ENCODE results near the gene MYL5. TPM values are rescaled to one million over a fixed set of nuclear protein-coding genes. Genes with fewer than 3 reads are reported as not detected.

Gene MYL5
- total RNA-seq, 1 experiment from 2014 or later = 29.8 TPM

DNA sequence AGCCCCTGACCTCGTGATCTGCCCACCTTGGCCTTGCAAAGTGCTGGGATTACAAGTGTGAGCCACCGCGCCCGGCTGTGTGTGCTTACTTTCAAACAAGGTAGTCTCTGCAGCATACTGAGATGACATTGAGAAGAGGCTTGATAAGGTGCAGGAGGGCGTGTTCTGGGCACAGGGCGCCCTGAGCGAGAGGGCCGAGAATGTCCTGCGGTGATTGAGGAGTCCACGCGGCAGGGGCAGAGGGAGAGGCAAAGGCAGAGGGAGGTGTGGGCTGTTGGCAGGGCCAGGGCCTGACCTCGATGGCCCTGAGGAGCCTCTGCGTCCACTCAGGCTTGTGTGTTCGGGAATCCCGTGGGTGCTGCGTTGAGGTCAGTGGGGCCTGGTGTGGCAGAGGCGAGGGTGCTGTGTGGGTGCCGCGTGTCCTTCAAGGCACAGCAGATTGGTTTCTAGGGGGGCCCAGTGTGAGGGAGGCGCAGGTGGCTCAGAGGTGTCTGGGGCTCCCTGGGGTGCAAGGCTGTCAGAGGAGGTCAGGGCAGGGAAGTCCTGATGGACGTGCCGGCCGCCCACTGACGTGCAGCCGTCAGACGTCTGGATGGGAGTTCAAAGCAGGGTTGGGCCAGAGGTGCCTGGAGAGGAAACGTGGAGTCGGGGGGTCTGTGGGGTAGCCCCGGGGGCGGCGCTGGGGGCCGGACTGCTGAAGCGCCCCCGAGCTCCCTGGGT lies 43.4 kb downstream of the MYL5 start:
- Histone ChIP-seq H3F3A (ENCODE audit: insufficient read depth, low read depth) (no peaks in the 10 kb centered on the region), H3K27me3 (ENCODE audit: insufficient read depth, low read depth) (no peaks in the 10 kb centered on the region), H2AFZ (no peak overlapping the region), H3K79me2 (ENCODE audit: low read depth) (peaks cover 48% of the 10 kb centered on the region), H3K9me2 (ENCODE audit: insufficient read depth) (no peaks in the 10 kb centered on the region), H3K9me3 (ENCODE audit: insufficient read depth, low read depth) (no peaks in the 10 kb centered on the region), H4K20me1 (ENCODE audit: insufficient read depth) (peaks cover 34% of the 10 kb centered on the region), H3K27ac (no peak overlapping the region), H3K4me3 (no peak overlapping the region), H3K36me3 (ENCODE audit: low read depth) (no peaks in the 10 kb centered on the region), H3K4me1 (replicated peaks; ENCODE audit: insufficient read depth) (no peaks in the 10 kb centered on the region), H3K4me2 (no peak overlapping the region)
- no TSS peak for BruUV-seq (replicated peaks)
- no peak for DNase-seq
- no peak for TF ChIP-seq EZH2 (IDR thresholded peaks at IDR 0.05; ENCODE audit: low read depth)
- TF ChIP-seq, protein P1, sequence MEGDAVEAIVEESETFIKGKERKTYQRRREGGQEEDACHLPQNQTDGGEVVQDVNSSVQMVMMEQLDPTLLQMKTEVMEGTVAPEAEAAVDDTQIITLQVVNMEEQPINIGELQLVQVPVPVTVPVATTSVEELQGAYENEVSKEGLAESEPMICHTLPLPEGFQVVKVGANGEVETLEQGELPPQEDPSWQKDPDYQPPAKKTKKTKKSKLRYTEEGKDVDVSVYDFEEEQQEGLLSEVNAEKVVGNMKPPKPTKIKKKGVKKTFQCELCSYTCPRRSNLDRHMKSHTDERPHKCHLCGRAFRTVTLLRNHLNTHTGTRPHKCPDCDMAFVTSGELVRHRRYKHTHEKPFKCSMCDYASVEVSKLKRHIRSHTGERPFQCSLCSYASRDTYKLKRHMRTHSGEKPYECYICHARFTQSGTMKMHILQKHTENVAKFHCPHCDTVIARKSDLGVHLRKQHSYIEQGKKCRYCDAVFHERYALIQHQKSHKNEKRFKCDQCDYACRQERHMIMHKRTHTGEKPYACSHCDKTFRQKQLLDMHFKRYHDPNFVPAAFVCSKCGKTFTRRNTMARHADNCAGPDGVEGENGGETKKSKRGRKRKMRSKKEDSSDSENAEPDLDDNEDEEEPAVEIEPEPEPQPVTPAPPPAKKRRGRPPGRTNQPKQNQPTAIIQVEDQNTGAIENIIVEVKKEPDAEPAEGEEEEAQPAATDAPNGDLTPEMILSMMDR (conservative IDR thresholded peaks at IDR 0.05) = no peak
- CTCF ChIA-PET = no interaction called here
- POLR2A ChIA-PET (ENCODE audit: unreplicated experiment) = no interaction called here
- intact Hi-C loops (cut with micrococcal nuclease; ENCODE audit: unreplicated experiment) = no loop called here

- H3K4me1 ChIP-seq (replicated peaks; ENCODE audit: insufficient read depth) = no peaks in the 10 kb centered on the region
- intact Hi-C loops (cut with micrococcal nuclease; ENCODE audit: unreplicated experiment) = no loop called here
- H3K36me3 ChIP-seq (ENCODE audit: low read depth) = no peaks in the 10 kb centered on the region
- H3K9me3 ChIP-seq (ENCODE audit: insufficient read depth, low read depth) = no peaks in the 10 kb centered on the region
- no peaks in the 10 kb centered on the region for H3F3A ChIP-seq (ENCODE audit: insufficient read depth, low read depth)
- H4K20me1 ChIP-seq (ENCODE audit: insufficient read depth) = peaks cover 30% of the 10 kb centered on the region
- TF ChIP-seq EZH2 (IDR thresholded peaks at IDR 0.05; ENCODE audit: low read depth) = no peak
- TF ChIP-seq, protein P1 (conservative IDR thresholded peaks at IDR 0.05) = no peak
- DNase-seq = no peak
- no peak overlapping the region for H2AFZ ChIP-seq
- no peak overlapping the region for H3K4me2 ChIP-seq
- ChIA-PET CTCF (no interaction called here), POLR2A (ENCODE audit: unreplicated experiment) (no interaction called here)
- no peak overlapping the region for H3K4me3 ChIP-seq
- no peaks in the 10 kb centered on the region for H3K27me3 ChIP-seq (ENCODE audit: insufficient read depth, low read depth)
- no peak overlapping the region for H3K27ac ChIP-seq
- no peaks in the 10 kb centered on the region for H3K9me2 ChIP-seq (ENCODE audit: insufficient read depth)
- BruUV-seq (replicated peaks) = no TSS peak
- H3K79me2 ChIP-seq (ENCODE audit: low read depth) = peaks cover 41% of the 10 kb centered on the region
These were observed 44.1 kb downstream of the MYL5 start for GRCh38 chr4:718460-718859.

GRCh38 chr4:720111-720860 lies 45.9 kb downstream of the MYL5 start:
- BruUV-seq (replicated peaks) = no TSS peak
- H3K27ac ChIP-seq = no peak overlapping the region
- H3K36me3 ChIP-seq (ENCODE audit: low read depth) = no peaks in the 10 kb centered on the region
- H3K27me3 ChIP-seq (ENCODE audit: insufficient read depth, low read depth) = no peaks in the 10 kb centered on the region
- H3K9me3 ChIP-seq (ENCODE audit: insufficient read depth, low read depth) = no peaks in the 10 kb centered on the region
- H3K9me2 ChIP-seq (ENCODE audit: insufficient read depth) = no peaks in the 10 kb centered on the region
- H3F3A ChIP-seq (ENCODE audit: insufficient read depth, low read depth) = no peaks in the 10 kb centered on the region
- TF ChIP-seq, protein P1 (conservative IDR thresholded peaks at IDR 0.05) = no peak
- no peak for TF ChIP-seq EZH2 (IDR thresholded peaks at IDR 0.05; ENCODE audit: low read depth)
- DNase-seq = no peak
- CTCF ChIA-PET = no interaction called here
- no peak overlapping the region for H3K4me3 ChIP-seq
- no peak overlapping the region for H2AFZ ChIP-seq
- intact Hi-C loops (cut with micrococcal nuclease; ENCODE audit: unreplicated experiment) = no loop called here
- POLR2A ChIA-PET (ENCODE audit: unreplicated experiment) = no interaction called here
- peaks cover 24% of the 10 kb centered on the region; the same call in 1 of the 2 replicates for H3K79me2 ChIP-seq (ENCODE audit: low read depth)
- no peaks in the 10 kb centered on the region for H3K4me1 ChIP-seq (replicated peaks; ENCODE audit: insufficient read depth)
- peaks cover 27% of the 10 kb centered on the region for H4K20me1 ChIP-seq (ENCODE audit: insufficient read depth)
- no peak overlapping the region for H3K4me2 ChIP-seq

Data from PC-9 (cell line).